ENCODE measurements around the gene ZBTB7B. TPM values are rescaled to one million over a fixed set of nuclear protein-coding genes. Genes with fewer than 3 reads are reported as not detected.

ZBTB7B gene
- total RNA-seq, 1 donor from 2014 or later, result 29.9 TPM

DNA sequence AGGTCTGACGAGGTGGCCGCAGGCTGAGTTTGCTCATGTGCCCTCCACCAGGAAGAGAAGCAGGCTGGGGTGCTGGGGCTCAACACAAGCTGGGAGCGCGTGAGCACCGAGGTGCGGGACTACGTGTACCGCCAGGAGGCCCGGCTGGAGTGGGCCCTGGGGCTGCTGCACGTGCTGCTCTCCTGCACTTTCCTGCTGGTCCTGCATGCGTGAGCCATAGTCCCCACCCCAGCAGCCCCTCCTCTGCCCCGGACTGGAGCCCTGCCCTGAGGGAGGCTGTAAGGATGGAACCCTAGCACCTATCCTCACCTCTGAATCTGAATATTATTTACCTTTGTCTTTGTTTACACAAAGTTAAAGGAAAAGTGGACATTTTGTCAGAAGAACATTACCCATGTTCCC, 40.7 kb downstream of the ZBTB7B start:
- DNase-seq (ENCODE audit: low spot score, unreplicated experiment), result no peak
- TF ChIP-seq, protein P1, sequence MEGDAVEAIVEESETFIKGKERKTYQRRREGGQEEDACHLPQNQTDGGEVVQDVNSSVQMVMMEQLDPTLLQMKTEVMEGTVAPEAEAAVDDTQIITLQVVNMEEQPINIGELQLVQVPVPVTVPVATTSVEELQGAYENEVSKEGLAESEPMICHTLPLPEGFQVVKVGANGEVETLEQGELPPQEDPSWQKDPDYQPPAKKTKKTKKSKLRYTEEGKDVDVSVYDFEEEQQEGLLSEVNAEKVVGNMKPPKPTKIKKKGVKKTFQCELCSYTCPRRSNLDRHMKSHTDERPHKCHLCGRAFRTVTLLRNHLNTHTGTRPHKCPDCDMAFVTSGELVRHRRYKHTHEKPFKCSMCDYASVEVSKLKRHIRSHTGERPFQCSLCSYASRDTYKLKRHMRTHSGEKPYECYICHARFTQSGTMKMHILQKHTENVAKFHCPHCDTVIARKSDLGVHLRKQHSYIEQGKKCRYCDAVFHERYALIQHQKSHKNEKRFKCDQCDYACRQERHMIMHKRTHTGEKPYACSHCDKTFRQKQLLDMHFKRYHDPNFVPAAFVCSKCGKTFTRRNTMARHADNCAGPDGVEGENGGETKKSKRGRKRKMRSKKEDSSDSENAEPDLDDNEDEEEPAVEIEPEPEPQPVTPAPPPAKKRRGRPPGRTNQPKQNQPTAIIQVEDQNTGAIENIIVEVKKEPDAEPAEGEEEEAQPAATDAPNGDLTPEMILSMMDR (IDR thresholded peaks at IDR 0.05; ENCODE audit: unreplicated experiment), result no peak
- H3K4me3 Mint-ChIP-seq (ENCODE audit: low read depth), result no peak overlapping the region
- H3K36me3 Mint-ChIP-seq (ENCODE audit: insufficient read depth), result no peaks in the 10 kb centered on the region
- peaks cover 14% of the 10 kb centered on the region for H3K27me3 Mint-ChIP-seq
- H3K4me1 Mint-ChIP-seq (ENCODE audit: low read depth), result peaks cover 10% of the 10 kb centered on the region
- H3K27ac Mint-ChIP-seq, result no peak overlapping the region
- H3K9me3 Mint-ChIP-seq (ENCODE audit: low read depth), result no peaks in the 10 kb centered on the region

DNA sequence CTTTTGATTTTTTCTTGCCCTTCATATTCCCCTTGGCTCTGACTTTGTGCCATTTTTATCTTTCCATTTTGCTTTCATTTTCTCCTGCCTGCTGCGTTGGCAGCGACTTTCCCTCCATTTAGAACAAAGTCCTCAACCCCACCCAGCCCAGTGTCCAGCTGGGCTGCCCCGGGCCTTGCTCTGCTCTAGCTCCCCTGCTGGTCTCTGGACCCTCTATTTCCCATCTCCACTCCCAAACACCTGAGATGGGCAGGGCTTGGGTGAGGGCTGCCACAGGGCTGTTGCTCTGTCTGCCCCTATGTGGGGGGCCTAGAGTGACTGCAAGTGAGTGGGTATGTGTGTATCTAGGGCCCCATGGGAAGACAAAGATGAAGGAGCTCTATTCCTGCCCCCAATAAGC, 41.2 kb downstream of the ZBTB7B start:
- TF ChIP-seq, protein P1 (IDR thresholded peaks at IDR 0.05; ENCODE audit: unreplicated experiment), result no peak
- H3K27me3 Mint-ChIP-seq, result peaks cover 10% of the 10 kb centered on the region

DNA sequence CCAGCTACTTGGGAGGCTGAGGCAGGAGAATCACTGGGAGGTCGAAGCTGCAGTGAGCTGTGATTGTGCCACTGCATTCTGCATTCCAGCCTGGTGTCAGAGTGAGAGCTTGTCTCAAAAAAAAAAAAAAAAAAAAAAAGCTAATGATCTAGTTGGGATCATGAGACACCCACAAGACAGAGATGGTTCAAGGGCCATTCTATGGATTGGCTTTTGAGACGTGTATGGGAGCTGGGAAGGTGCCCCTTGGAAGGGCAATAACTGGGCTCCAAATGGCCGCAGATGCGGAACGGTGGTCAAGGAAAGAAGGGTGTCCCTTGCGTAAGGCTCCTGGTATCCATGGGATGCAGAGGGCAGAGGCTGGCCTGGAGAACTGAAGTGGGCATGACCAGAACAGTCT, 41.8 kb downstream of the ZBTB7B start:
- DNase-seq (ENCODE audit: low spot score, unreplicated experiment), result no peak
- Mint-ChIP-seq H3K27me3 (peaks cover 11% of the 10 kb centered on the region), H3K36me3 (ENCODE audit: insufficient read depth) (no peaks in the 10 kb centered on the region), H3K27ac (peak overlapping the region; percentile 73), H3K4me1 (ENCODE audit: low read depth) (peaks cover 7% of the 10 kb centered on the region), H3K4me3 (ENCODE audit: low read depth) (no peak overlapping the region), H3K9me3 (ENCODE audit: low read depth) (no peaks in the 10 kb centered on the region)
- TF ChIP-seq, protein P1 (IDR thresholded peaks at IDR 0.05; ENCODE audit: unreplicated experiment), result no peak

More for the DNA sequence above, 41.2 kb downstream of the ZBTB7B start:
- no peak for DNase-seq (ENCODE audit: low spot score, unreplicated experiment)
- Mint-ChIP-seq H3K4me1 (ENCODE audit: low read depth) (peaks cover 7% of the 10 kb centered on the region), H3K9me3 (ENCODE audit: low read depth) (no peaks in the 10 kb centered on the region), H3K36me3 (ENCODE audit: insufficient read depth) (no peaks in the 10 kb centered on the region), H3K4me3 (ENCODE audit: low read depth) (no peak overlapping the region), H3K27ac (no peak overlapping the region)

DNA sequence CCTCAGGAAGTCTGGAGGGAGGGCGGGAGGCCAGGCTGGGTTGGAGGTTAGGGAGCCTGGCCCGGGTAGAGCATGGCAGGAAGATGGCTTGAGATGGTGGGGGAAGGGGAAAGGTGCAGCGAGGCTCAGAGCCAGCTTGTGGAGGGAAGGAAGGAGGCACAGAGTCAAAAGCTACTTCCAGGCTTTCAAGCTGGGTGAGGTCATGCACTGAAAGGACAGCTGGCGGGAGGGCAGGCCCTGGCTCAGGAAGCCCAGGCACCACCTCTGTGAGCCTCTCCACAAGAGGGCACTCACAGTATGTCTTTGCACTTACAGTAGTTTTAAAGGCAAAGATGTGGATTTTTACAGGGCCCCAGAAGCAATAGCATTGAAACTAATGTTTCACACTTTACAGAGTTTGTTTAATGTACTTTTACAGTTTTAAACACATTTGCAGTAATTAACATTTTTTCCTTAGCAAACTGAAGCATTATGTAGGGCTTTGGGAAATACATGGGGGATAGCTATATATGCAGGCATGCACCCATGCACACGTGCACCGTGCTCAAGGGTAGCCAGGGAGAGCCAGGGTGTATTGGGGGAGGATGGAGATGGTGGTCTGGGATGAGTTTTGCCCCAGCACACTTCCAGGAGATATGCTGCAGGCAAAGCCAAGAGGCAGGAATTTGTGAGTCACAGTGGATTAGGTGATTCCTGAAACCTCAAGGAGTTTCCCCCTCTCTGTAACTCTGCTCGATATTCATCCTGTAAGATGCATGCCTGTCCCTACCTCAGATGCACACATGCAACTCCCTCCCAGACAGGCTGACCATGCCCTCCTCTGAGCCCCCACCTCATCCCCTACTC, 42.4 kb downstream of the ZBTB7B start:
- DNase-seq (ENCODE audit: low spot score, unreplicated experiment), result peak; percentile 52
- H3K27me3 Mint-ChIP-seq, result peaks cover 16% of the 10 kb centered on the region
- H3K27ac Mint-ChIP-seq, result peak overlapping the region; percentile 73
- H3K4me1 Mint-ChIP-seq (ENCODE audit: low read depth), result peaks cover 12% of the 10 kb centered on the region
- no peaks in the 10 kb centered on the region for H3K36me3 Mint-ChIP-seq (ENCODE audit: insufficient read depth)
- no peaks in the 10 kb centered on the region for H3K9me3 Mint-ChIP-seq (ENCODE audit: low read depth)
- TF ChIP-seq, protein P1 (IDR thresholded peaks at IDR 0.05; ENCODE audit: unreplicated experiment), result peak; percentile 71
- H3K4me3 Mint-ChIP-seq (ENCODE audit: low read depth), result no peak overlapping the region

DNA sequence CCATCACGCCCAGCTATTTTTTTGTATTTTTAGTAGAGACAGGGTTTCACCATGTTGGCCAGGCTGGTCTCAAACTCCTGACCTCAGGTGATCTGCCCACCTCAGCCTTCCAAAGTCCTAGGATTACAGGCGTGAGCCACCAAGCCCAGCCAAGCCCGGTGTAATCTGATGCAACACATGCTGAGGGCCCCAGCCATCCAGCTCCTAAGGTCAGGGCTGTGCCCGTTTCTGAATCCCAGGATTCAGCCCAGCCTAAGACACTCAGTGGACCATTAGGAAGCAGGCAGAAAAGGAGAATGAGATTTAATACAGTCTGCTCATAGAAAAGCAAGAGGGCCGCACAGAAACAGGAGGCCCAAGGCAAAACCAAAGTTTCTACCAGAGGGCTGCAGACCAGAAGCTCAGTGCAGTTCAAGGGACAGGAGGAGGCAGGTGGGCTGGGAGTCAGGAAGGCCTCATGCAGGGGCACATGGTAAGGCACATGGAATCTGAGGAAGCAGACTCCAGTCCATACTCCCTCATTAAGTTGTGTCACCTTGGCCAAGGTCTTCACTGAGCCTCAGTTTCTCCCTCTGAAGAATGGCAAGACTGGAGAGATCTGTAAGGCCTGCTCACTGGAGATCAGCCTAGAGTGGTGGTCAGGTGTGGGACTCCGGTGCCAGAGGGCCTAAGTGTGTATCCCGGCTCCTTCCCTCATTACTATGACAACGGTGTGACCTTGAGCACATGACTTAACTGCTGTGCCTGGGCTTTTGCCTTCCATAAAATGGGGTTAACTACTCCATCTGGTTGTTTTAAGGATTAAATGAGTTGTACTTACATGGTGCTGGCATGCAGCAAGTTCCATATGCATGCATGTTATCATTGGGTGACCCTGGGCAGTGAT, 46.1 kb downstream of the ZBTB7B start:
- Mint-ChIP-seq H3K27ac (no peak overlapping the region), H3K9me3 (ENCODE audit: low read depth) (no peaks in the 10 kb centered on the region), H3K4me1 (ENCODE audit: low read depth) (peaks cover 17% of the 10 kb centered on the region), H3K27me3 (peaks cover 21% of the 10 kb centered on the region), H3K4me3 (ENCODE audit: low read depth) (no peak overlapping the region), H3K36me3 (ENCODE audit: insufficient read depth) (no peaks in the 10 kb centered on the region)
- TF ChIP-seq, protein P1 (IDR thresholded peaks at IDR 0.05; ENCODE audit: unreplicated experiment), result no peak
- DNase-seq (ENCODE audit: low spot score, unreplicated experiment), result no peak
